HT1080 (cell line): ENCODE measurements around the gene EID2. TPM values are rescaled to one million over a fixed set of nuclear protein-coding genes. Genes with fewer than 3 reads are reported as not detected.
A peak's percentile ranks its signal among the peaks of the same experiment; 100 is the strongest.

Experiments used
- DNase-seq: peaks from one replicate; pipeline ENCODE4 v3.0.0-alpha.2; 2015; ENCODE audit warnings: low read depth
- total RNA-seq: library from RNA; depleted of rRNA; stranded (reverse); fragments of >200 nt; shearing (Covaris generic); gene quantifications from 2 replicates; pipeline ENCODE4 v1.2.3, GENCODE V29; 2014

Gene EID2
- total RNA-seq, 1 experiment from 2014 or later = 21.8 TPM

- DNase-seq = no peak
These were observed 820 bp downstream of the EID2 start for GRCh38 chr19:39539165-39539517.

DNA sequence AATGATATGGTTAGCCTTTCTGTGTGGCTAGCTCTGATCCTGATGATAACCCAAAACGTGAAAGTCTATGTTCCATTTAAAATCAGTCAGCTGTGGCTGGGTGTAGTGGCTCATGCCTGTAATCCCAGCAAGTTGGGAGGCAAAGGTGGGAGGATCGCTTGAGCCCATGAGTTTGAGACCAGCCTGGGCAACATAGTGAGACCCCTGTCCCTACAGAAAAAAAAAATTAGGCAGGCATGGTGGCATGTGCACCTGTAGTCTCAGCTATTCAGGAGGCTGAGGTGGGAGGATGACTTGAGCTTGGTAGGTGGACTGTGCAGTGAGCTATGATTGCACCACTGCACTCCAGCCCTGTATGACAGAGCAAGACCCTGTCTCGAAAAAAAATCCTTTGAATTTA lies 6.2 kb downstream of the EID2 start:
- DNase-seq = no peak

GRCh38 chr19:39533003-39533512 lies 6.9 kb downstream of the EID2 start:
- no peak for DNase-seq

- peak; percentile 85 for DNase-seq
These were observed 7.5 kb downstream of the EID2 start, which contains the start of gene EID2B for GRCh38 chr19:39532233-39533002. Gene EID2B, minus strand, starts transcription at chr19:39532852. Its CDS starts 50 bp downstream, at chr19:39532802.

DNA sequence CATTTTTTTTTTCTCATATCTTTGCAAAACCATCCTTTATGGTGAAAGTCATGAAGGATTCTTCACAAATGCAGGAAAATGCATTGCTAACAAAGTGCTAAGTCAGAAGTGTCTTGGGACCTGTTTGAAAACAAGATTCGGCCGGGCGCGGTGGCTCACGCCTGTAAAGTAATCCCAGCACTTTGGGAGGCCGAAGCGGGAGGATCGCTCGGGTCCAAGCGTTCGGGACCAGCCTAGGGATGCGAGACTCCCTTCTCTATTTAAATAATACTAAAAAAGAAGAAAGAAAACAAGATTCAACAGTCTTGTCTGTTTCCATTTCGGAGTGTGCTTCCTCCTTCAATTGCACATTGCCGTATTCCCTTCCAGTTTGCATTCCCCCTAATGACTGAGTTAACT lies 8.1 kb downstream of the EID2 start:
- DNase-seq = no peak

DNA sequence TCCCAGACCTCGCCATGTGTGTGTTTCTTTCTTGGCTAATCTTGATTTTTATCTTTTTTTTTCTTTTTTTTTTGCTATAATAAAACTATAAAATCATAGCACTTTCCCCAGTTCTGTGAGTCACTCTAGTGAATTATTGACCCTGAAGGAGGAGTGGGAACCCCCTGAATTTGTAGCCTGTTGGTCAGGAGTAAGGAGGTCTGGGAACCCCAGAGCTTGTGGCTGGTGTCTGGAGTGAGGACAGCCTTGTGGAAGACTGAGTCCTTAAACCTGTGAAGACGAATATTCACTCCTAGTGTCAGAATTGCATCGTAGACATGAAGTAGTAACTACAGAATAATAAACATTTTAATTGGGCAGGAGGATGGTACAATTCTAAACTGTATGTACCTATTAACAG lies 14.8 kb downstream of the EID2 start:
- DNase-seq = no peak

- no peak for DNase-seq
These were observed 15.5 kb downstream of the EID2 start for GRCh38 chr19:39524495-39524894.

DNA sequence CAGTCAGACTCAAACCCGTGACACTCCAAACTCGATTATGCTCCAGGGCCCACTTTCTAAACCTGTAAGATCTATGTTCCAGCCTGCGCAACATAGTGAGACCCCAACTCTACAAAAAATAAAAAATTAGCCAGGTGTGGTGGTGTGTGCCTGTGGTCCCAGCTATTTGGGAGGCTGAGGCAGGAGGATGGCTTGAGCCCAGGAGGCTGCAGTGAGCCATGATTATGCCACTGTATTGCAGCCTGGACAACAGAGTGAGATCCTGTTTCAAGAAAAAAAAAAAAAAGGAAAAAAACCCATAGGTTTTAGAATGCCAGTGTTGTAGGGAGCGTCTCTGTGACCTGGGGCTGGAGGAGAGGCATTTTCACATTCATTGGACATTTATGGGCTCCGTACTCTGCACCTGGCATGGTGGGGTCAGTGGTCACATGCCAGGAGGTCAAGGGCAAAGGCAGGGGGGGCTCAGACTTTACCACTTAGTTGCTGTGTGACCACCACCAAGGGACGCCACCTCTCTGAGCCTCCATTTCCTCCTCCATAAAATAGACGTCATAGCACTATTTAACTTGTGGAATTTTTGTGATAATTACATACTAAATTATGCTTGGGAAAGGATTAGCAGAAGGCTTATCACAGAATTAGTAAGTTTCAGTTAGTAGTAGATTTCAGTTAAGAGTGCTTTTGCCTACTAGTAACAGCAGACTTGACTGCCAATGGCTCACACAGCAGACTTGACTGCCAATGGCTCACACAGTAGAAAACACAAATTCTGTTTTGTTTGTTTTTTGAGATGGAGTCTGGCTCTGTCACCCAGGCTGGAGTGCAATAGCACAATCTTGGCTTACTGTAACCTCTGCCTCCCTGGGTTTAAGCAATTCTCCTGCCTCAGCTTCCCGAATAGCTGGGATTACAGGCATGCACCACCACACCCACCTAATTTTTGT lies 19.1 kb downstream of the EID2 start:
- no peak for DNase-seq

DNA sequence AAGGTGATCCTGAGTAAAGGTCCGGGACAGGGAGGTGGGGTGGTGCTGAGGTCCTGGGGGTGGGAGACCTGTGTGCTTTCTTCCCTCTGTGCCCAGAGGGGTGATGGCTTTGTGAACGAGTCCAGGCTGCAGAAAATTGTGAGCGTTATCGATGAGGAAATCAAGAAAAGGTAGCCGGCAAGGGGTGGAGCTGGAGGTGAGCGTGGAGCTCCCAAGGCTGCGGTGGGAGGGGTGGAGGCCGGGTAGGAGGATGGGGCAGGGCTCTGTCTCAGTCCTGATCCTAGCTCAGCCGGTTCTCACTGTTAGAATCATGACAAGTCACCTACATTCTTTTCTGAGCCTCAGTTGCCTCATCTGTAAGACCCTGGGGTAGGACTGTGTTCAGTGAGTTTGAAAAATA lies 21.0 kb downstream of the EID2 start:
- DNase-seq = no peak

DNA sequence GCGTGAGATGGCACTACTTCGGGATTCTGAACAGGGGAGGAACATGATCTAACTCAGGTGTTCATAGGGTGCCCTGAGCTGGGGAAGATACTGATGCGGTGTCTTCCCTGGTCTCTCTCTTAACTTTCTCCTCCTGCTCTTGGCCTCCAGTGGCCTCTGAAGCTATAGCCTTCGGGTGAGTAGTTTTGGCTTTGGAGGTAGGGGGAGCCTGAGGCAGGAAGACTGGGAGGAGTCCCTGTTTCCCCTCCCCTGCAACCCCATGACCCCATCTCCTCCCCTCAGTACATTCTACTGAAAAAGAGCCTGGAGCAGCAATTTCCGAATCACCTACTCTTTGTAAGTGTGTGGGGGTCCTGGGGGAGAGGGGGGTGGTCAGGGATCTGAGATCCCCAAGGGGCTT lies 21.5 kb downstream of the EID2 start:
- no peak for DNase-seq

DNA sequence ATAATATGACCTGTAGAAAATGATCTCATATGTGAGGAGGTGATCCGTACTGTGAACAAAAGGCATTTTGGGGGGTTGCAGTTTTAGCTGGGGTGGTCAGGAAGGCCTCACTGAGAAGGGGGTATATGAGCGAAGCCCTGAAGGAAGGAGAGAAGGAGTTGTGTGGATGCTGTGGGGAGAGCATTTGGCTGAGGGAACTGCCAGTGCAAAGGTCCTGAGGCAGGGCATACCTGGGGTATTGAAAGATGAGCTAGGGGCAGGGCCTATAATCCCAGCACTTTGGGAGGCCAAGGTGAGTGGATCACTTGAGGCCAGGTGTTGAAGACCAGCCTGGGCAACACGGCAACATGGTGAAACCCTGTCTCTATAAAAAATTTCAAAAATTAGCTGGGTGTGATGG lies 22.5 kb downstream of the EID2 start:
- no peak for DNase-seq

- no peak for DNase-seq
These were observed 23.7 kb downstream of the EID2 start for GRCh38 chr19:39516270-39516669.

- DNase-seq = no peak
These were observed 24.3 kb downstream of the EID2 start for GRCh38 chr19:39515551-39516191.

GRCh38 chr19:39514840-39515550 lies 25.0 kb downstream of the EID2 start, which contains the start of gene SELENOV:
Gene SELENOV, plus strand, starts transcription at chr19:39515139. Its CDS starts 74 bp downstream, at chr19:39515213.
- no peak for DNase-seq

DNA sequence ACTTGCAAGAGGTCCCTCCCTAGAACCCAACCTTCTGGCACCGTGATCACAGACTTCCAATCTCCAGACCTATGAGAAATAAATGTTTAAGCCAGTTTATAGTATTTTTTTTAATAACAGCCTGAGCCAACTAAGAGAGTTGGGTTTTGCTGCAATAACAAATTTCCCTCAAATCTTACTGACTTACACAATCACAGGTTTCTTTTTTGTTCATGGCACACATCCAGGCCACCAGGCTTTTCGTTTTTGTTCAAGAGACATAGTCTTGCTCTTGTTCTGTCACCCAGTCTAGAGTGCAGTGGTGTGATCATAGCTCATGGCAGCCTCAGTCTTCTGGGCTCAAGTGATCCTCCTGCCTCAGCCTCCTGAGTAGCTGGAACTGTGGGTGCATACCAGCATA lies 27.0 kb downstream of the EID2 start:
- no peak for DNase-seq

DNA sequence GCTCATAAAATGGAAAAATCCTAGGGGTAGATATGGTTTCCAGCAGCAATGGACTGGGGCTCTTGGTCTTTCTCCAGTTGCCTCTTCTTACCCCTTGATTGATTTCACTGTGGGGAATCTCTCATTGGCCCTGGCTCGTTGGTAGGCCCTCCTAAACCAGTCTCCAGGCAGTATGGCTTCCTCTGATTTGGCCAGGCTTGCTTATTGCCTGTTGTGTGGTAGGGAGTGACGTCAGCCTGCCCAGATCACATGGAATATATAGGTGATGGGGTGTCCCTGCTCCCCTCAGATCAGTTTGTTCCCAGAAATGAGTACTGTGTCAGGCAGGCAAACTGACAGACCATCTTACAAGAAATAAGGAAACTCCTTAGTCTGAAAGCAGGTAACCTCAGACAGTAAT lies 30.7 kb downstream of the EID2 start:
- DNase-seq = no peak

DNA sequence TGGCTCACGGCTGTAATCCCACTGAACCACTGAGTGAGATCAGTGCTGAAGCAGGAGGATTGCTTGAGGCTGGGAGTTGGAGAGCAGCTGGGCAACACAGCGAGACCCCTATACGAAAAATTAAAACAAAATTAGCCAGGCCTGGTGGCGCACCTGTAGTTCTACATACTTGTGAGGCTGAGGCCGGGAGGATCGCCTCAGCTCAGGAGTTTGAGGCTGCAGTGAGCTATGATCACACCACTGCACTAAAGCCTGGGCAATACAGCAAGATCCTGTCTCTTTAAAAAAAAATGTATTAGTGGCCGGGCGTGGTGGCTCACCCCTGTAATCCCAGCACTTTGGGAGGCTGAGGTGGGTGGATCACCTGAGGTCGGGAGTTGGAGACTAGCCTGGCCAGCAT lies 31.3 kb downstream of the EID2 start:
- DNase-seq = no peak

DNA sequence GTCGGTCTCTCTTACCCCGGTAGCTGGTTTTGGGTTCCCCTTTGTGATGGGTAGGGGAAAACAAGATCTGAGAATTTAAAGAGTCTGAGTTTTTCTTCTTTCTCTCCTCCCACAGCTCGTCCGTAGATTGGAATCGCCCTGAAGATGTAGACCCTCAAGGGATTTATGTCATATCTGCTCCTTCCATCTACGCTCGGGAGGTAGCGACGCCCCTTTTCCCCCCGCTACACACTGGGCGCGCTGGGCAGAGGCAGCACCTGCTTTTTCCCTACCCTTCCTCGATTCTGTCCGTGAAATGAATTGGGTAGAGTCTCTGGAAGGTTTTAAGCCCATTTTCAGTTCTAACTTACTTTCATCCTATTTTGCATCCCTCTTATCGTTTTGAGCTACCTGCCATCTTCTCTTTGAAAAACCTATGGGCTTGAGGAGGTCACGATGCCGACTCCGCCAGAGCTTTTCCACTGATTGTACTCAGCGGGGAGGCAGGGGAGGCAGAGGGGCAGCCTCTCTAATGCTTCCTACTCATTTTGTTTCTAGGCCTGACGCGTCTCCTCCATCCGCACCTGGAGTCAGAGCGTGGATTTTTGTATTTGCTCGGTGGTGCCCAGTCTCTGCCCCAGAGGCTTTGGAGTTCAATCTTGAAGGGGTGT lies 32.1 kb downstream of the EID2 start:
- no peak for DNase-seq

DNA sequence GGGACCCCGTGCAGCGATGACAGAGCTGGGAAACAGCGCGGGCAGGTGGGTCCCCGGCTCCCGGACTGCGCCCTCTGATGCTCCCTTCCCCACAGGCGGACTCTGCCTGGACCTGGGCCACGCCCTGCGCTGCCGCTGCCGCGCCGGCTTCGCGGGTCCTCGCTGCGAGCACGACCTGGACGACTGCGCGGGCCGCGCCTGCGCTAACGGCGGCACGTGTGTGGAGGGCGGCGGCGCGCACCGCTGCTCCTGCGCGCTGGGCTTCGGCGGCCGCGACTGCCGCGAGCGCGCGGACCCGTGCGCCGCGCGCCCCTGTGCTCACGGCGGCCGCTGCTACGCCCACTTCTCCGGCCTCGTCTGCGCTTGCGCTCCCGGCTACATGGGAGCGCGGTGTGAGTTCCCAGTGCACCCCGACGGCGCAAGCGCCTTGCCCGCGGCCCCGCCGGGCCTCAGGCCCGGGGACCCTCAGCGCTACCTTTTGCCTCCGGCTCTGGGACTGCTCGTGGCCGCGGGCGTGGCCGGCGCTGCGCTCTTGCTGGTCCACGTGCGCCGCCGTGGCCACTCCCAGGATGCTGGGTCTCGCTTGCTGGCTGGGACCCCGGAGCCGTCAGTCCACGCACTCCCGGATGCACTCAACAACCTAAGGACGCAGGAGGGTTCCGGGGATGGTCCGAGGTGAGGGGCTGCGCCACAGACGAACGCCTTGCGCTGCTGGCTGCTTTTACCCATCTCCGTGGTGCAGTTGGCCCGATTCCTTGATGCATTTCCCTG lies 32.8 kb downstream of the EID2 start:
- peak; percentile 51 for DNase-seq

- no peak for DNase-seq
These were observed 33.4 kb downstream of the EID2 start for GRCh38 chr19:39506598-39506943.
